K562 (cell line): ENCODE measurements around the gene MTMR10. TPM values are rescaled to one million over a fixed set of nuclear protein-coding genes. Genes with fewer than 3 reads are reported as not detected.

Experiments
- ATAC-seq: fragments of 200-7000 bp; cut with Tn5 transposase; 3 replicates; pipeline ENCODE4 v1.9.1; 2020; ENCODE audit warnings: moderate library complexity
- BruUV-seq: library from RNA; stranded (reverse); fragments of 400-500 nt; replicated peaks from 2 replicates; lab custom pipeline; 2021; lab: Mats Ljungman, UMichigan
- CTCF ChIA-PET: fragments of 300-600 bp; formaldehyde crosslinking; extraction: SDS; loops from one replicate; lab custom pipeline; 2021; ENCODE audit warnings: low intra/inter-chr PET ratio; lab: Yijun Ruan, JAX
- POLR2A ChIA-PET: fragments of 300-600, 350-650 bp; sonication (Branson Sonifier 250); formaldehyde crosslinking; extraction: SDS; loops from one replicate; lab custom pipeline; 2021; ENCODE audit warnings: antibody characterized with exemption, inconsistent platforms; lab: Yijun Ruan, JAX
- DNase-seq, 4 experiments: peaks; one replicate each; pipeline versions ENCODE4 v3.0.0 to v3.0.0-alpha.2; 2011 to 2018; ENCODE audit warnings: low spot score in 3 of 4, mixed read lengths in 3 of 4; ENCODE audit errors: extremely low read depth in 1 of 4
- FAIRE-seq: peaks from 2 replicates; lab custom pipeline; 2011; peaks lifted over from hg19 to GRCh38; lab: Jason Lieb, UNC
- H2AFZ ChIP-seq: 2 replicates; pipeline ENCODE4 v1.6.0; 2011; ENCODE audit warnings: low read depth, low read length, control low read depth, inconsistent platforms
- H3K27ac ChIP-seq: fragments of 200-600 bp; 3 replicates; pipeline ENCODE4 v1.8.0; 2011; ENCODE audit warnings: low read depth, mild to moderate bottlenecking, control low read depth, inconsistent platforms, low read length, moderate library complexity, mixed read lengths; ENCODE audit errors: extremely low read depth
- H3K27me3 ChIP-seq, 2 experiments: fragments of 300-600 bp in 1 of 2; 2 replicates in 1 of 2; 3 replicates in 1 of 2; pipeline versions ENCODE4 v1.6.0 to v1.8.0; 2011; ENCODE audit warnings: inconsistent platforms in 2 of 2, low read length in 2 of 2, mild to moderate bottlenecking in 1 of 2, mixed read lengths in 1 of 2, moderate library complexity in 1 of 2; ENCODE audit not compliant: control insufficient read depth in 2 of 2, insufficient read depth in 2 of 2
- H3K36me3 ChIP-seq: fragments of 300-600 bp; 3 replicates; pipeline ENCODE4 v1.8.0; 2011; ENCODE audit warnings: mild to moderate bottlenecking, low read length, inconsistent platforms; ENCODE audit not compliant: control insufficient read depth, insufficient read depth
- H3K4me1 ChIP-seq, 2 experiments: fragments of 200-600 bp in 1 of 2; replicated peaks in 1 of 2; 2 replicates in 1 of 2; 3 replicates in 1 of 2; pipeline versions ENCODE4 v1.5.1 to v1.8.0; 2011; ENCODE audit warnings: inconsistent platforms in 2 of 2, low read length in 2 of 2, mild to moderate bottlenecking in 1 of 2, mixed read lengths in 1 of 2, moderate library complexity in 1 of 2; ENCODE audit not compliant: control insufficient read depth in 2 of 2, insufficient read depth in 2 of 2
- H3K4me2 ChIP-seq: 2 replicates; pipeline ENCODE4 v1.6.1; 2011; ENCODE audit warnings: low read length, control low read depth, inconsistent platforms, mixed read lengths; ENCODE audit not compliant: insufficient read depth
- H3K4me3 ChIP-seq: fragments of 200-600 bp; sonication (generic), shearing (Covaris generic); 2 replicates; pipeline ENCODE4 v1.5.1; 2016; ENCODE audit warnings: control low read depth, inconsistent platforms
- H3K79me2 ChIP-seq: fragments of 200-600 bp; 3 replicates; pipeline ENCODE4 v1.8.0; 2011; ENCODE audit warnings: low read length, inconsistent platforms; ENCODE audit not compliant: control insufficient read depth, insufficient read depth
- H3K9ac ChIP-seq, 2 experiments: 2 replicates each; pipeline versions ENCODE4 v1.6.0 to v1.6.1; 2011; ENCODE audit warnings: low read depth in 2 of 2, low read length in 2 of 2, control low read depth in 1 of 2, inconsistent platforms in 1 of 2, mild to moderate bottlenecking in 1 of 2, mixed read lengths in 1 of 2; ENCODE audit not compliant: insufficient read depth in 1 of 2
- H3K9me1 ChIP-seq: one replicate; pipeline ENCODE4 v1.6.0; 2011; ENCODE audit warnings: inconsistent platforms, mild to moderate bottlenecking, low read length, moderate library complexity; ENCODE audit not compliant: control insufficient read depth, insufficient read depth
- H3K9me3 ChIP-seq: replicated peaks from 2 replicates; pipeline ENCODE4 v1.5.1; 2011; ENCODE audit warnings: low read depth, low read length, inconsistent platforms; ENCODE audit not compliant: control insufficient read depth, insufficient read depth
- H4K20me1 ChIP-seq: replicated peaks from 2 replicates; pipeline ENCODE4 v1.6.1; 2011; ENCODE audit warnings: low read length, inconsistent platforms, mixed read lengths; ENCODE audit not compliant: control insufficient read depth, insufficient read depth
- CCNT2 ChIP-seq: IDR thresholded peaks from 2 replicates; pipeline ENCODE4 v1.6.1; 2011; ENCODE audit warnings: borderline replicate concordance, low read depth, mild to moderate bottlenecking, moderate library complexity, mixed read lengths, low read length; ENCODE audit not compliant: insufficient read length; ENCODE audit errors: extremely low read depth
- FOXA1 ChIP-seq: fragments of 450-650 bp; IDR thresholded peaks from 2 replicates; pipeline ENCODE4 v1.6.1; 2016; ENCODE audit warnings: mild to moderate bottlenecking, borderline replicate concordance
- HDAC2 ChIP-seq: fragments of 450-650 bp; IDR thresholded peaks from 2 replicates; pipeline ENCODE4 v1.6.1; 2016; ENCODE audit warnings: mild to moderate bottlenecking
- MAFF ChIP-seq: IDR thresholded peaks from 2 replicates; pipeline ENCODE4 v1.6.1; 2012; ENCODE audit warnings: low read length, improper control_type of control experiment
- SAFB2 ChIP-seq: fragments of 200-400 bp; formaldehyde crosslinking; IDR thresholded peaks from 2 replicates; pipeline ENCODE4 v1.6.1; 2018; ENCODE audit warnings: borderline replicate concordance, low read length, low read depth, moderate library complexity; ENCODE audit not compliant: severe bottlenecking
- SREBF2 ChIP-seq: sonication (generic); formaldehyde crosslinking; IDR thresholded peaks from 2 replicates; pipeline ENCODE4 v1.4.0; 2020; ENCODE audit warnings: mild to moderate bottlenecking, missing genetic modification reagents
- ZBTB7A ChIP-seq: IDR thresholded peaks from 2 replicates; pipeline ENCODE4 v1.6.1; 2011; ENCODE audit warnings: low read depth, mild to moderate bottlenecking, low read length, moderate library complexity, borderline replicate concordance; ENCODE audit not compliant: control insufficient read depth
- ZFP1 ChIP-seq: fragments of 450-650 bp; formaldehyde crosslinking; IDR thresholded peaks from 2 replicates; pipeline ENCODE4 v1.4.0; 2020; ENCODE audit warnings: mild to moderate bottlenecking, mixed read lengths
- WGBS: fragments of 100-300 bp; shearing (Covaris generic); methylation state at CpG from one replicate; pipeline ENCODE4 v1.1.6; 2016; ENCODE audit warnings: low coverage, mixed read lengths; ENCODE audit not compliant: insufficient coverage; ENCODE audit errors: missing lambda C conversion rate; 5-methylcytosine and 5-hydroxymethylcytosine counted together
- in situ Hi-C: fragments of 300-500 bp; cut with MboI; formaldehyde crosslinking; loops from 4 replicates; pipeline ENCODE4 v1.15.0; 2018; ENCODE audit warnings: inconsistent platforms, mixed read lengths
- intact Hi-C: fragments of 100-400 bp; cut with micrococcal nuclease; formaldehyde crosslinking; loops from 2 replicates; pipeline ENCODE4 v1.14.2; 2022
- polyA plus RNA-seq, 8 experiments: library from polyadenylated mRNA; depleted of rRNA in 4 of 8; stranded (reverse) in 5 of 8; unstranded in 3 of 8; fragments of >200 nt; fragmentation: Nextera tagmentation in 2 of 8; fragmentation: Illumina TruSeq in 1 of 8; extraction: Ambion mirVana in 2 of 8; extraction: Trizol in 1 of 8; gene quantifications; 2 replicates each; pipeline versions ENCODE4 v1.2.1 to v1.2.3, GENCODE V29; 2011 to 2014; ENCODE audit warnings: inconsistent platforms in 1 of 8, missing spikeins in 1 of 8
- total RNA-seq, 7 experiments: library from RNA; depleted of rRNA in 6 of 7; stranded (reverse); fragments of >200 nt in 6 of 7; fragmentation: Illumina TruSeq in 2 of 7; extraction: Trizol in 2 of 7; gene quantifications; 2 replicates each; pipeline versions ENCODE4 v1.2.1 to v1.2.3, GENCODE V29; 2011 to 2021; ENCODE audit warnings: low replicate concordance in 1 of 7
- TF ChIP-seq, protein P1 (sequence below): fragments of 250-450 bp; sonication (Bioruptor Pico); IDR thresholded peaks from 2 replicates; pipeline ENCODE4 v1.5.0; 2022; ENCODE audit warnings: mild to moderate bottlenecking
- TF ChIP-seq, protein P2 (sequence below): fragments of 250-450 bp; sonication (Bioruptor Pico); IDR thresholded peaks from 2 replicates; pipeline ENCODE4 v1.9.0; 2021; ENCODE audit warnings: mild to moderate bottlenecking, inconsistent platforms
- TF ChIP-seq, protein P3 (sequence below), 3 experiments: fragments of 200-800 bp in 1 of 3; fragments of 250-450 bp in 1 of 3; fragments of 450-650 bp in 1 of 3; sonication (Bioruptor Pico) in 1 of 3; sonication (Bioruptor generic) in 1 of 3; formaldehyde crosslinking in 1 of 3; IDR thresholded peaks; 2 replicates each; pipeline versions ENCODE4 v1.6.1 to v1.8.0; 2016 to 2022; ENCODE audit warnings: mild to moderate bottlenecking in 2 of 3, missing genetic modification characterization in 2 of 3, missing compliant biosample characterization in 1 of 3, moderate library complexity in 1 of 3

The MTMR10 gene
- total and polyA plus RNA-seq, 9 of the 15 experiments (the other 6 are each of a cell fraction or from before 2014, with no cell fraction given) = 1.6 to 6.8 (median 4.8) TPM

DNA sequence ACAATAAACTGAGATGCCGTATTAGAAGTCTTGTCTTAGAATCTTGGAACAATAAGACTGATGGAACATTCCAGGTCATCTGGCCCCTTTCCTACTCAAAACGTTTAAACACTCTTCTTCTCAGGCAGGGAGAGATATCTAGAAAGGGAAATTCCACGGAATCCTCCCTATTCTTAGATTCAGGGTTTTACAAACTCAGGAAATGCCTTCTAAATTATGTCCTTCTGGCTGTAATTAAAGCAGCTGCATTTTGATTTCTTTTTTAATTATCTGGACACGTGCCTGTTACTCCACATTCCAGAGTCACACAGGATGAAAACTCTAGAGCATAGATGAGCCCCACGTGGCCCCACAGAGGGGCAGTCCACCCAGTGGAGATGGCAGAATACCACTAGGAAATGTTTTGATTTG, 41.5 kb upstream of the MTMR10 start:
- CTCF ChIA-PET = no interaction called here
- Histone ChIP-seq H2AFZ (no peak overlapping the region), H3K27me3 (peaks cover 10 to 23% of the 10 kb centered on the region in 2 experiments), H4K20me1 (no peaks in the 10 kb centered on the region; the same call in 1 of the 2 replicates), H3K4me1 (no peaks in the 10 kb centered on the region; a peak in 1 of 5 replicates), H3K36me3 (no peaks in the 10 kb centered on the region), H3K27ac (no peak overlapping the region), H3K9ac (no peak overlapping the region), H3K9me1 (no peaks in the 10 kb centered on the region), H3K9me3 (no peaks in the 10 kb centered on the region), H3K79me2 (no peaks in the 10 kb centered on the region), H3K4me3 (no peak overlapping the region), H3K4me2 (no peak overlapping the region)
- in situ Hi-C loops = no loop called here
- no TSS peak for BruUV-seq
- intact Hi-C loops = no loop called here
- no peak for ATAC-seq
- no peak for DNase-seq
- TF ChIP-seq FOXA1 (no peak), ZBTB7A (no peak), MAFF (no peak), ZFP1 (CRISPR knock-in tag) (no peak), SAFB2 (no peak), HDAC2 (no peak), CCNT2 (no peak), SREBF2 (CRISPR knock-in tag) (no peak)
- TF ChIP-seq, protein P1, sequence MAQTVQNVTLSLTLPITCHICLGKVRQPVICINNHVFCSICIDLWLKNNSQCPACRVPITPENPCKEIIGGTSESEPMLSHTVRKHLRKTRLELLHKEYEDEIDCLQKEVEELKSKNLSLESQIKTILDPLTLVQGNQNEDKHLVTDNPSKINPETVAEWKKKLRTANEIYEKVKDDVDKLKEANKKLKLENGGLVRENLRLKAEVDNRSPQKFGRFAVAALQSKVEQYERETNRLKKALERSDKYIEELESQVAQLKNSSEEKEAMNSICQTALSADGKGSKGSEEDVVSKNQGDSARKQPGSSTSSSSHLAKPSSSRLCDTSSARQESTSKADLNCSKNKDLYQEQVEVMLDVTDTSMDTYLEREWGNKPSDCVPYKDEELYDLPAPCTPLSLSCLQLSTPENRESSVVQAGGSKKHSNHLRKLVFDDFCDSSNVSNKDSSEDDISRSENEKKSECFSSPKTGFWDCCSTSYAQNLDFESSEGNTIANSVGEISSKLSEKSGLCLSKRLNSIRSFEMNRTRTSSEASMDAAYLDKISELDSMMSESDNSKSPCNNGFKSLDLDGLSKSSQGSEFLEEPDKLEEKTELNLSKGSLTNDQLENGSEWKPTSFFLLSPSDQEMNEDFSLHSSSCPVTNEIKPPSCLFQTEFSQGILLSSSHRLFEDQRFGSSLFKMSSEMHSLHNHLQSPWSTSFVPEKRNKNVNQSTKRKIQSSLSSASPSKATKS (CRISPR knock-in tag) = no peak
- TF ChIP-seq, protein P2, sequence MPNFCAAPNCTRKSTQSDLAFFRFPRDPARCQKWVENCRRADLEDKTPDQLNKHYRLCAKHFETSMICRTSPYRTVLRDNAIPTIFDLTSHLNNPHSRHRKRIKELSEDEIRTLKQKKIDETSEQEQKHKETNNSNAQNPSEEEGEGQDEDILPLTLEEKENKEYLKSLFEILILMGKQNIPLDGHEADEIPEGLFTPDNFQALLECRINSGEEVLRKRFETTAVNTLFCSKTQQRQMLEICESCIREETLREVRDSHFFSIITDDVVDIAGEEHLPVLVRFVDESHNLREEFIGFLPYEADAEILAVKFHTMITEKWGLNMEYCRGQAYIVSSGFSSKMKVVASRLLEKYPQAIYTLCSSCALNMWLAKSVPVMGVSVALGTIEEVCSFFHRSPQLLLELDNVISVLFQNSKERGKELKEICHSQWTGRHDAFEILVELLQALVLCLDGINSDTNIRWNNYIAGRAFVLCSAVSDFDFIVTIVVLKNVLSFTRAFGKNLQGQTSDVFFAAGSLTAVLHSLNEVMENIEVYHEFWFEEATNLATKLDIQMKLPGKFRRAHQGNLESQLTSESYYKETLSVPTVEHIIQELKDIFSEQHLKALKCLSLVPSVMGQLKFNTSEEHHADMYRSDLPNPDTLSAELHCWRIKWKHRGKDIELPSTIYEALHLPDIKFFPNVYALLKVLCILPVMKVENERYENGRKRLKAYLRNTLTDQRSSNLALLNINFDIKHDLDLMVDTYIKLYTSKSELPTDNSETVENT (CRISPR knock-in tag) = no peak
- TF ChIP-seq, protein P3, sequence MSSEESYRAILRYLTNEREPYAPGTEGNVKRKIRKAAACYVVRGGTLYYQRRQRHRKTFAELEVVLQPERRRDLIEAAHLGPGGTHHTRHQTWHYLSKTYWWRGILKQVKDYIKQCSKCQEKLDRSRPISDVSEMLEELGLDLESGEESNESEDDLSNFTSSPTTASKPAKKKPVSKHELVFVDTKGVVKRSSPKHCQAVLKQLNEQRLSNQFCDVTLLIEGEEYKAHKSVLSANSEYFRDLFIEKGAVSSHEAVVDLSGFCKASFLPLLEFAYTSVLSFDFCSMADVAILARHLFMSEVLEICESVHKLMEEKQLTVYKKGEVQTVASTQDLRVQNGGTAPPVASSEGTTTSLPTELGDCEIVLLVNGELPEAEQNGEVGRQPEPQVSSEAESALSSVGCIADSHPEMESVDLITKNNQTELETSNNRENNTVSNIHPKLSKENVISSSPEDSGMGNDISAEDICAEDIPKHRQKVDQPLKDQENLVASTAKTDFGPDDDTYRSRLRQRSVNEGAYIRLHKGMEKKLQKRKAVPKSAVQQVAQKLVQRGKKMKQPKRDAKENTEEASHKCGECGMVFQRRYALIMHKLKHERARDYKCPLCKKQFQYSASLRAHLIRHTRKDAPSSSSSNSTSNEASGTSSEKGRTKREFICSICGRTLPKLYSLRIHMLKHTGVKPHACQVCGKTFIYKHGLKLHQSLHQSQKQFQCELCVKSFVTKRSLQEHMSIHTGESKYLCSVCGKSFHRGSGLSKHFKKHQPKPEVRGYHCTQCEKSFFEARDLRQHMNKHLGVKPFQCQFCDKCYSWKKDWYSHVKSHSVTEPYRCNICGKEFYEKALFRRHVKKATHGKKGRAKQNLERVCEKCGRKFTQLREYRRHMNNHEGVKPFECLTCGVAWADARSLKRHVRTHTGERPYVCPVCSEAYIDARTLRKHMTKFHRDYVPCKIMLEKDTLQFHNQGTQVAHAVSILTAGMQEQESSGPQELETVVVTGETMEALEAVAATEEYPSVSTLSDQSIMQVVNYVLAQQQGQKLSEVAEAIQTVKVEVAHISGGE (CRISPR knock-in tag; IDR thresholded peaks at IDR 0.05) = no peak
- FAIRE-seq = no peak
- POLR2A ChIA-PET = no interaction called here
- 5% methylated on average over 5 of the region's 5 CpGs for WGBS
